ENCODE data around the gene RPL38.

Gene RPL38

DNA sequence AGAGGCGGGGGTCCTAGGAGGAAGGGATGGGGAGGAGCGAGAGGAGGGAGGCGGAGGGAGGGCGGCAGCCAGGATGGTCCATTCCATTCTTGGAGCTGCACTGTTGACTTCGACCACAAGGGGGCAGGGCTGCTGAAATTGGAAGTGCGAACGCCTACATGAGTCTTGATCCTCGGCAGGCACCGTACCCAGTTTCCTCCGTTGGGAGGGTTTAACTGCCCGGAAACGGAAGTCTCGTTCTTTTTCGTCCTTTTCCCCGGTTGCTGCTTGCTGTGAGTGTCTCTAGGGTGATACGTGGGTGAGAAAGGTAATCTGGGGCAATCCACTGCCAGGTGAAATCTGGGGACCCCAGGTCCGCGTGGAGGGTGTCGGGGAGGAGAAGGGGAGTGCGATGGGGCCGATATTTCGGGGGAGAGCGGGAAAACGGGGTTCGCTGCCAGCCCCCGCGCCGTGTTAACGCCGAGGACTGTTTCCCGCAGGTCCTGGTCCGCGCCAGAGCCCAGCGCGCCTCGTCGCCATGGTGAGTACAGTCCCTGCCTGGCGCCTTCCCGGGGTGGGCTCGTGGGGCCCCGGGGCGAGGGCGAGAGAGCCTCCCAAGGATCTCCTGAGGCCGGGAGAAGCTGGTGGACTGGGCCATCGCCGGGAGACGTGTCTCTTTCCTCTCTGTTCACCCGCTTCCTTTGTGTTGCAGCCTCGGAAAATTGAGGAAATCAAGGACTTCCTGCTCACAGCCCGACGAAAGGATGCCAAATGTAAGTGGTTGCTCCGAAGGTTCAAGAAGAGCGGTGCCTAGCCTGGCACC is at the start of gene RPL38:
TSS of gene RPL38 (plus strand) at position 240 of the 802 bp plus-strand sequence. CDS start at position 518, 278 bp downstream.
- TF ChIP-seq, protein P1, sequence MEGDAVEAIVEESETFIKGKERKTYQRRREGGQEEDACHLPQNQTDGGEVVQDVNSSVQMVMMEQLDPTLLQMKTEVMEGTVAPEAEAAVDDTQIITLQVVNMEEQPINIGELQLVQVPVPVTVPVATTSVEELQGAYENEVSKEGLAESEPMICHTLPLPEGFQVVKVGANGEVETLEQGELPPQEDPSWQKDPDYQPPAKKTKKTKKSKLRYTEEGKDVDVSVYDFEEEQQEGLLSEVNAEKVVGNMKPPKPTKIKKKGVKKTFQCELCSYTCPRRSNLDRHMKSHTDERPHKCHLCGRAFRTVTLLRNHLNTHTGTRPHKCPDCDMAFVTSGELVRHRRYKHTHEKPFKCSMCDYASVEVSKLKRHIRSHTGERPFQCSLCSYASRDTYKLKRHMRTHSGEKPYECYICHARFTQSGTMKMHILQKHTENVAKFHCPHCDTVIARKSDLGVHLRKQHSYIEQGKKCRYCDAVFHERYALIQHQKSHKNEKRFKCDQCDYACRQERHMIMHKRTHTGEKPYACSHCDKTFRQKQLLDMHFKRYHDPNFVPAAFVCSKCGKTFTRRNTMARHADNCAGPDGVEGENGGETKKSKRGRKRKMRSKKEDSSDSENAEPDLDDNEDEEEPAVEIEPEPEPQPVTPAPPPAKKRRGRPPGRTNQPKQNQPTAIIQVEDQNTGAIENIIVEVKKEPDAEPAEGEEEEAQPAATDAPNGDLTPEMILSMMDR (conservative IDR thresholded peaks at IDR 0.05), result peak; percentile 94
- TF ChIP-seq ZFX (IDR thresholded peaks at IDR 0.05), result peak; percentile 61; the same call in 1 of the 2 replicates
- peak within 1 kb of the TSS; percentile 96 for H3K27ac ChIP-seq

DNA sequence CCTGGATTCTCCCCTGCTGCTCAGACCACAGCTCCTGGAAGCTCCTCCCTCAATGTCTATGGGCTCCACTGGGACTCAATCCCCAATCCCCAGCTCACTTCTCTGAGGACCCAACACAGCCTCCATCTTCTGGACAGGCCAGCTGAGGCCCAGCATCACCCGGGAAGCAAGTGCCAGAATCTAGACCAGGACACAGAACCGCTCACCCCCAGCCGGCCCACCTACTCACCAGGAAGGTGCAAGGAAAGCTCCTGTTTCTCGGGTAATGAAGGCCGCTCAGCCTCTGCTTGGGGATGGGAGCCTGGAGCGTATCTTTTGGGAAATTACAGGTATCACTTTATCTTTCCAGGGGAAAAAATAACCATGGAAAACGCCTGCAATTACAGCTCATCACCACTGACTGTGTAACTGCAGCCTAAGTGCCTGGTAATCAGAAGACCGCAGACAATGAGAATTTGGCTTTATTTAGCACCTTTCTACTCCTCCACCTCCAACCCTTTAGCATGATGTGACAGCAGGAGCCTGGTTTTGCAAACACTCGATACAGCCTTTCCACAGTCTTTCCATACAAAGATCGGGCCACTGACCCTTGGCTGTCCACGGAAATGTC is 49.6 kb upstream of the RPL38 start:
- no peak for TF ChIP-seq ZFX (IDR thresholded peaks at IDR 0.05)
- TF ChIP-seq, protein P1 (conservative IDR thresholded peaks at IDR 0.05), result no peak
- H3K27ac ChIP-seq, result no peak overlapping the region

DNA sequence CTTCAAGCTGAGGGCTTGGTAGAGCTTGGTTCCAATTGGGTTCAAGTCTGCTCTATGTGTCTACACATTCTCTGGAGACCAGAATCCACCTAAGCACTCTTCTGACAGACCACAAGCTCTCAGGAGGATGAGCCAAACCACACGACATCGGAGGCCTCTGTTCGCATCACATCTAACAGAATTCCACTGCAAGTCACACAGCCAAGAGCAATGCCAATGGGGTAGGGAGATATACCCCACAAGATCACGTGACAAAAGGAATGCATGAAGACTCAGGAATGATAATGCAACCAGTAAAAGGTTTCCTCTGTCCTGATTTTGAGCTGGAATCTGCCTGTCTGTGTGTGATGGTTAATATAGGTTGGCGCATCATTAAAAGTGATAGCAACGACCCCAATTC is 46.6 kb upstream of the RPL38 start:
- H3K27ac ChIP-seq, result no peak overlapping the region
- TF ChIP-seq ZFX (IDR thresholded peaks at IDR 0.05), result no peak
- TF ChIP-seq, protein P1 (conservative IDR thresholded peaks at IDR 0.05), result no peak

DNA sequence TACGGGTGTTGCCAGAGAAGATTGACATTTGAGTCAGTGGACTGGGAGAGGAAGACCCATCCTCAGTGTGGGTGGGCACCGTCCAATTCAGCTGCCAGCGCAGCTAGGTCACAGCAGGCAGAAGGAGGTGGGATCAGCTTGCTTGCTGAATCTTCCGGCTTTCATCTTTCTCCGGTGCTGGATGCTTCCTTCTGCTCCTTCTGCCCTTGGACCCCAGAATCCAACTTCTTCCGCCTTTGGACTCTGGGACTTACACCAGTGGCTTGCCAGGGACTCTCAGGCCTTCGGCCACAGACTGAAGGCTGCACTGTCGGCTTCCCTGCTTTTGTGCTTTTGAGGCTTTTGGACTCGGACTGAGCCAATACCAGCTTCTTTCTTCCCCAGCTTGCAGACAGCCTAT is 46.1 kb upstream of the RPL38 start:
- TF ChIP-seq, protein P1 (conservative IDR thresholded peaks at IDR 0.05), result no peak
- TF ChIP-seq ZFX (IDR thresholded peaks at IDR 0.05), result no peak
- H3K27ac ChIP-seq, result no peak overlapping the region

DNA sequence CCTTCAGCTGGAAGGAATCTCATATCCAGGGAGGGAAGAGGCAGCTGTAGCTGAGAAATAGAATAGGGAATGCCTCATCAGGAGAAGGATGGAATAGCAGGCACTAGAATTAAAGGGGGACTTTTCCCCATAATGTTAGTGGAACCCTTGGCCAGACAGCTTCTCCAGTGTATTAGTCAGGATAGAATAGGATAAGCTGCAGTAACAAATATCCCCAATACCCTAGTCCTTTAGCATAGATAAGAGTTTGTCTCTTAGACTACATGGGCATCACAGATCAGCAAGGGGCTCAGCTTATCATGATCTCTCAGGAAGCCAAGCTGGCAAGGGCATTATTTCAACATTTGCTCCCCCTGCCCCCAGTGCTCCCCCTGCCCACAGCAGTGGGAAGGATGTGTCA is 44.7 kb upstream of the RPL38 start:
- TF ChIP-seq ZFX (IDR thresholded peaks at IDR 0.05), result no peak
- TF ChIP-seq, protein P1 (conservative IDR thresholded peaks at IDR 0.05), result no peak
- H3K27ac ChIP-seq, result no peak overlapping the region

DNA sequence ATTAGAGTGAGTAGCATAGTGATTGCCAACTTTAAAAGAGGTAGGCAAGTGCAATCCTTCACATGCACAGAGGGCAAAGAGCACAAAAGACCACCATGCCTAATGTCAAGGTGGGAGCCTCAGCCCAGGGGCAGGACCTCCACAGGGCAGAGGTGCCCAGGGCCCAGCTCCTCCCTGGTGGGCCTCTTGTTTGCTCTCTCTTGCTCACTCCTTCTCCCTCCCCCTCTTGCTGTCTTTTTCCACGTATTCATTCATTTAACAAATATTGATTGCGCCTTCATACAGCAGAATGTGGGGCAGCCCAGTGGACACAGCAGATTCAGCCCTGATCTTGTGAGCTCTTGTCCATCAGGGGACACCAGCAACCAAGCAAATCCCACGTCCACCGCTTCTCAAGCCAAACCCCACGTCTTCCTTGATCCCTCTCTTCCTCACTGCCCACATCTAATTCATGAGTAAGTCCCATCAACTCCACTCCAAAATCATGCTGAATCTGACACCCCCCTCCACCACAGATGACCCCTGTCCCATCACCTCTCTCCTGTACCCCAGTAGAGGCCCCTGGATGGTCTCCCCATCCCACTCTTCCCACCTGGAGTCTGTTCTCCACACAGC is 44.1 kb upstream of the RPL38 start:
- H3K27ac ChIP-seq, result no peak overlapping the region
- TF ChIP-seq, protein P1 (conservative IDR thresholded peaks at IDR 0.05), result no peak
- TF ChIP-seq ZFX (IDR thresholded peaks at IDR 0.05), result no peak

Data from C4-2B (cell line).